Choroid plexus epithelial cell (primary cell): ENCODE results near the gene IQCF5.
"Not testable (repeated sequence)": the region's sequence is repeated elsewhere in the genome, so short reads cannot be mapped to it uniquely, and the experiment has no call there.

ENCODE experiments used
- DNase-seq: peaks from one replicate; pipeline ENCODE4 v3.0.0-alpha.2; 2010; ENCODE audit warnings: low read depth
- H3K4me3 ChIP-seq: 2 replicates; pipeline ENCODE4 v1.5.1; 2011; ENCODE audit warnings: low read depth, mild to moderate bottlenecking, control low read depth, low read length, moderate library complexity
- TF ChIP-seq, protein P1 (sequence below): conservative IDR thresholded peaks from 2 replicates; pipeline ENCODE4 v1.5.1; 2011; ENCODE audit warnings: low read depth, mild to moderate bottlenecking, control low read depth, inconsistent platforms, low read length, moderate library complexity

Gene IQCF5

GRCh38 chr3:51875501-51875900 lies at the start of gene IQCF5:
IQCF5 (minus strand) TSS chr3:51875601; CDS start chr3:51875531, 70 bp downstream.
- no peak within 1 kb of the TSS for H3K4me3 ChIP-seq
- TF ChIP-seq, protein P1, sequence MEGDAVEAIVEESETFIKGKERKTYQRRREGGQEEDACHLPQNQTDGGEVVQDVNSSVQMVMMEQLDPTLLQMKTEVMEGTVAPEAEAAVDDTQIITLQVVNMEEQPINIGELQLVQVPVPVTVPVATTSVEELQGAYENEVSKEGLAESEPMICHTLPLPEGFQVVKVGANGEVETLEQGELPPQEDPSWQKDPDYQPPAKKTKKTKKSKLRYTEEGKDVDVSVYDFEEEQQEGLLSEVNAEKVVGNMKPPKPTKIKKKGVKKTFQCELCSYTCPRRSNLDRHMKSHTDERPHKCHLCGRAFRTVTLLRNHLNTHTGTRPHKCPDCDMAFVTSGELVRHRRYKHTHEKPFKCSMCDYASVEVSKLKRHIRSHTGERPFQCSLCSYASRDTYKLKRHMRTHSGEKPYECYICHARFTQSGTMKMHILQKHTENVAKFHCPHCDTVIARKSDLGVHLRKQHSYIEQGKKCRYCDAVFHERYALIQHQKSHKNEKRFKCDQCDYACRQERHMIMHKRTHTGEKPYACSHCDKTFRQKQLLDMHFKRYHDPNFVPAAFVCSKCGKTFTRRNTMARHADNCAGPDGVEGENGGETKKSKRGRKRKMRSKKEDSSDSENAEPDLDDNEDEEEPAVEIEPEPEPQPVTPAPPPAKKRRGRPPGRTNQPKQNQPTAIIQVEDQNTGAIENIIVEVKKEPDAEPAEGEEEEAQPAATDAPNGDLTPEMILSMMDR = no peak
- DNase-seq = no peak

GRCh38 chr3:51921081-51921578 lies 45.7 kb upstream of the IQCF5 start:
- TF ChIP-seq, protein P1 = no peak
- DNase-seq = no peak
- H3K4me3 ChIP-seq = no peak overlapping the region

DNA sequence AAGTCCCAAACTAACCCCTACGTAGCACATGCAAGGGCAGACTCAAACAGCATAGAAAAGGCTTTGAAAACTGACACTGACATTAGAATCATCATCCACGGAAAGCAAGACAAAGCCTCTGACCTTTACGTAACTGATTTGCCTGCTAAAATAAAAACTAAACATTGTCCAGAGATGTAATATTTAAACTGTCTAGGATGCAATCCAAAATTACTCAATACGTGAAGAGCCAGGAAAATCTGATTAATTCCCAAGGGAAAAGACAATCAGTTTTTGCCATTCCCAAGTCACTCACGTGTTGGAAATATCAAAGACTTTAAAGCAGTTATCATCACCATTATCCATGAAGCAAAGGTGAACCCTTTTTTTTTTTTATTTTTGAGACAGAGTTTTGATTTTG lies 41.0 kb upstream of the IQCF5 start:
- no peak overlapping the region for H3K4me3 ChIP-seq
- TF ChIP-seq, protein P1 = no peak
- DNase-seq = no peak

DNA sequence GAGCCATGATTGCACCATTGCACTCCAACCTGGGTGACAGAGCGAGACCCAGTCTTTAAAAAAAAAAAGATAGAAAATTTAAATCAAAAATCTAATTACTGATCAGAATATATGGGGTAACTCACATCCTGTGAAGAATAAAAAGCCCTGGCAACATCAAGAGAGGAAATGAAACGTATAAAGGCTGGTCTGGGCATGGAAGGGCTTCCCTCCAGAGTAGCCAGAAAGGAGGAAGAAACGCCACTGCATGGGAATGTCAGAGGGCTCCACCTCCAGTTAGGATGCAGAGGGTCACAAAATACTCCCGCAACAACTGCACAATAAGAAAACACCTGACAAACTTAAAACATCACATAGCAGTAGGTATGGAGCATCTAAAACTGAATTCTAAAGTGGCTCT lies 32.6 kb upstream of the IQCF5 start:
- no peak for DNase-seq
- no peak overlapping the region for H3K4me3 ChIP-seq
- TF ChIP-seq, protein P1 = no peak

GRCh38 chr3:51904034-51904823 lies 28.8 kb upstream of the IQCF5 start:
- H3K4me3 ChIP-seq = no peak overlapping the region
- TF ChIP-seq, protein P1 = no peak
- no peak for DNase-seq

GRCh38 chr3:51902361-51902760 lies 27.0 kb upstream of the IQCF5 start:
- DNase-seq, H3K4me3 ChIP-seq: not testable (repeated sequence)

DNA sequence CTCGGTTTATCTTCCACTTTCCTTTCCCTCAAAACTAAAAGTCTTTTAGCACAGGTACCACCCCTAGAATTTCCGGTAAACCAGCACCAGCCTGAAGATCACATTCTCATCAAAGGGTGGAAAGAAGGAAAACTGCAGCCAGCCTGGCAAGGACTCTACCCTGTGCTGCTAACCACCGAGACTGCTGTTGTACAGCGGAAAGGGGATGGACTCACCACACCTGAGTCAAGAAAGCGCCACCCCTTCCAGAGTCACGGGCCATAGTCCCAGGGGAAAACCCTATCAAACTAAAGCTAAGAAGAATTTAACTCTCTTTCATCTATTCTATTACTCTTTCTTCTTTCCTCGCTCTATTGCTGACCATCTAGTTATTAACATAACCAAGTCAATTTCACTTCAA lies 24.6 kb upstream of the IQCF5 start:
- not testable (repeated sequence) for H3K4me3 ChIP-seq, DNase-seq

GRCh38 chr3:51897391-51897790 lies 22.0 kb upstream of the IQCF5 start:
- DNase-seq = no peak
- TF ChIP-seq, protein P1 = no peak
- no peak overlapping the region for H3K4me3 ChIP-seq
